LHCN-M2 (cell line): Measurements from ENCODE around the gene LHCGR. TPM values are rescaled to one million over a fixed set of nuclear protein-coding genes. Genes with fewer than 3 reads are reported as not detected.
A peak's percentile ranks its signal among the peaks of the same experiment; 100 is the strongest.
"Not testable (repeated sequence)": the region's sequence is repeated elsewhere in the genome, so short reads cannot be mapped to it uniquely, and the experiment has no call there.

Experiments
- DNase-seq: peaks from one replicate; pipeline ENCODE4 v3.0.0-alpha.2; 2012; ENCODE audit warnings: low read depth
- total RNA-seq: library from RNA; depleted of rRNA; stranded (reverse); fragments of >200 nt; gene quantifications from 2 replicates; pipeline ENCODE4 v1.2.3, GENCODE V29; 2014

LHCGR gene
- total RNA-seq, 1 experiment from 2014 or later = not detected

- DNase-seq = no peak
Observed at GRCh38 chr2:48711343-48711742, 44.2 kb downstream of the LHCGR start.

- DNase-seq = no peak
Observed at GRCh38 chr2:48709096-48710034, 46.2 kb downstream of the LHCGR start.

GRCh38 chr2:48707466-48707865, 48.1 kb downstream of the LHCGR start:
- no peak for DNase-seq

- DNase-seq = not testable (repeated sequence)
Observed at GRCh38 chr2:48703621-48704020, 51.9 kb downstream of the LHCGR start.

GRCh38 chr2:48699348-48699930, 56.1 kb downstream of the LHCGR start:
- peak; percentile 29 for DNase-seq

GRCh38 chr2:48696881-48697280, 58.6 kb downstream of the LHCGR start:
- no peak for DNase-seq

- no peak for DNase-seq
Observed at GRCh38 chr2:48695991-48696390, 59.5 kb downstream of the LHCGR start.

GRCh38 chr2:48694149-48694548, 61.4 kb downstream of the LHCGR start:
- DNase-seq = no peak

- no peak for DNase-seq
Observed at GRCh38 chr2:48693645-48694044, 61.9 kb downstream of the LHCGR start.

- no peak for DNase-seq
Observed at GRCh38 chr2:48693066-48693465, 62.5 kb downstream of the LHCGR start.

- DNase-seq = no peak
Observed at GRCh38 chr2:48691935-48692691, 63.4 kb downstream of the LHCGR start.

- no peak for DNase-seq
Observed at GRCh38 chr2:48685126-48685525, 70.4 kb downstream of the LHCGR start.

- DNase-seq = no peak
Observed at GRCh38 chr2:48677450-48677849, 78.1 kb downstream of the LHCGR start.

- no peak for DNase-seq
Observed at GRCh38 chr2:48674933-48675332, 80.6 kb downstream of the LHCGR start.

GRCh38 chr2:48673581-48673980, 81.9 kb downstream of the LHCGR start:
- DNase-seq = no peak

GRCh38 chr2:48668992-48669391, 86.5 kb downstream of the LHCGR start:
- no peak for DNase-seq

GRCh38 chr2:48651158-48651790, 104.2 kb downstream of the LHCGR start:
- peak; percentile 1 for DNase-seq

- DNase-seq = no peak
Observed at GRCh38 chr2:48638261-48638660, 117.3 kb downstream of the LHCGR start.
